ENCODE results near the gene GFPT2. TPM values are rescaled to one million over a fixed set of nuclear protein-coding genes. Genes with fewer than 3 reads are reported as not detected.

The GFPT2 gene
- total and polyA plus RNA-seq, 2 of the 8 experiments (the other 6 are each of a cell fraction or from before 2014, with no cell fraction given), result 83.7 to 143 TPM

GRCh38 chr5:180343831-180344695, 9.1 kb downstream of the GFPT2 start (continued):
- no peak for TF ChIP-seq KDM4A (IDR thresholded peaks at IDR 0.05; ENCODE audit: low read depth, low read length, severe bottlenecking)
- no peak for TF ChIP-seq NRF1 (IDR thresholded peaks at IDR 0.05; ENCODE audit: low read depth, low read length)
- peak in 1 of 2 experiments; percentile 14; a peak in 1 of 3 replicates for TF ChIP-seq POLR2A (IDR thresholded peaks at IDR 0.05; ENCODE audit: control extremely low read depth in 1 of 2, low read depth in 2 of 2, low read length in 2 of 2)
- TF ChIP-seq YY1 (IDR thresholded peaks at IDR 0.05; ENCODE audit: low read depth, low read length), result no peak
- no peak for TF ChIP-seq CTBP2 (IDR thresholded peaks at IDR 0.05; ENCODE audit: borderline replicate concordance, insufficient read depth, insufficient read length, low read length)
- no peak for TF ChIP-seq GTF2F1 (IDR thresholded peaks at IDR 0.05; ENCODE audit: borderline replicate concordance, low read depth, low read length)
- TF ChIP-seq BRCA1 (IDR thresholded peaks at IDR 0.05; ENCODE audit: low read depth, low read length), result no peak
- no peak for TF ChIP-seq EP300 (IDR thresholded peaks at IDR 0.05; ENCODE audit: borderline replicate concordance in 1 of 2, low read depth in 2 of 2, low read length in 2 of 2)
- no peak for TF ChIP-seq CTCF (IDR thresholded peaks at IDR 0.05; ENCODE audit: control extremely low read depth in 1 of 3, insufficient read depth in 1 of 3, low read depth in 1 of 3, low read length in 3 of 3)
- 0 out of 4 replicates have a peak, but pooled peaks of 1 of the 2 experiments have one; percentile 16 for TF ChIP-seq HDAC2 (IDR thresholded peaks at IDR 0.05; ENCODE audit: borderline replicate concordance in 1 of 2, low read depth in 2 of 2, low read length in 2 of 2)
- no peak for TF ChIP-seq JUN (IDR thresholded peaks at IDR 0.05; ENCODE audit: low read depth, low read length)
- no peak for TF ChIP-seq RBBP5 (IDR thresholded peaks at IDR 0.05; ENCODE audit: borderline replicate concordance, low read depth, low read length)

All from H1 (cell line).